Activated T-cell treated with anti-CD3 and anti-CD28 coated beads for 4 hours (primary cell): ENCODE results near the gene AKAP8.

Experiments used
- DNase-seq: peaks from one replicate; pipeline ENCODE4 v3.0.0-alpha.2; 2020

The AKAP8 gene

DNA sequence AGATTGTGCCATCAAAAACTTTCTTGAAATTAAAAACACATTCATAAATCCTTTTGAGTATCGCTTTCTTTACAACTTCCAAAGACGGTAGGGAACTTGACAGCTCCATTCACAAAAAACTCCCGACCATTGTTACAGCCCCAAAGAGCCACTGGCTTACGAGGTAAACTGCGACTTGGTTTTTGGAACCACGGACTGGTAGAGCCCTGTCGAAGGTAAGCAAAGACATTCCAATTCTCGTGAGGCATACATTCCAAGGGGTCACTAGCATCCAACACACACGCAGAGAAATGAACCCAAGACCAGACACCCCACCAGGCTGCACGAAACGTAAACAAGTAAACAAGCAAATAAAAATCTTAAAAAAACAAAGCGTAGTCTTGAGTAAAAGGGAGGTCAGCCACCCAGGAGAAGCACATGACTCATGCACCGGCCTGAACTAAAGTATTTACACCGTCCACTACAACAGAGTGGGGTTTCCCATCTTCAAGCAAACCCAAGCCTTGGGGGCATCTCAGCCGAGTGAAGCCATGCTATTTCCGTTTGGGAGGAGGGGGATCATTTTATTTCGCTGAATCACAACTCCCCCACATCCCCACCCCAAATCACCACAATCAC is 48.7 kb downstream of the AKAP8 start:
- peak; percentile 5 for DNase-seq

DNA sequence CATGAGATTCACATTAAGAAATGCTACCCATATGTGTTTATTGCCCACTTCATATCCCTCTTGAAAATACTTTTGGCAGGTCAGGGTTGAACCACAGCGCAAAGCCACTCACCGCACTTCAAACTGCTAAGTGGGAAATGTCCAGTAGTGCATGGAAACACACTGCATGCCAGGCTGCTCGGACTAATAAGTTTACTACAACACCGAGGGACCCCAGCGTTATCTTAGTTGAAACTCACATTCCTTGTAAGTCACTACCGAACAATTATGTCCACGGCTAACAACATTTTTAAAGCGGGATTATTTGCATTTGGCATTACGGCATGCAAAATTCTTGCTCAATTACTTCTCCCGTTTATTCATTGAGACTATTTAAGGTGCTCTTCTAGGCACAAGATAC is 51.3 kb downstream of the AKAP8 start:
- no peak for DNase-seq

DNA sequence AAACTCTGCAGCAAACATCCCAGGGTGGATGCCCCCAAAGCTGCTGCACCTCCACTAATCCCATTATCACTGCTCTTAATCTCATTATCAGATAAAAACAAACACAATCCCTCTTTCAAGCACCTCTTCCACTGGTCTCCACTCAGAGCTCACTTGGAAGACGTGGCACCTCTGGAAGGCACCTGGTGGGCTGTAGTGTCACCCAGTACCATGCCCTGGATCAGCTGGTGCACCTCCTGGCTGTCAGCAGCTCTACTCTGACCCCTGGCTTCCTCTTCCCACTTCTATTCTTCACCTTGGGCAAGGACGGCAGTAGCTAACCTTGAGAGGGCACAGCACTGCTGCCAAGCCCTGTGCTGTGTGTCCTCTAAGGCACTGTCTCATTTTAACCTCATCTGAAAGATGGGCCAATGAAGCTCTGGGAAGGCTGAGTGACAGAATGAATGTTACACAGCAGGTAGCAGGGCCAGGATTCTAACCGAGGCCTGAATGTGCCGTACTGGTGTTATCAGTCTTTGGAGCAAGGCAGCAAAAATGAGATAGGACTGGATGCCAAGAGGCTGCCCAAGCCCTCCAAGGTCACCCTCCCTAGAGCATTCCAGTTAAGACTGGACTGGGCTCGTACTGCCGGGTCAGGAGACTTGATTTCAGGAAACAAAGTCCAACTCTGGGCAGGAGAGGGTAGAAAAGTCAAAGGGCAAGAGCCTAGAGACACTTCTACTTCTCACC is 54.6 kb downstream of the AKAP8 start:
- DNase-seq = no peak

DNA sequence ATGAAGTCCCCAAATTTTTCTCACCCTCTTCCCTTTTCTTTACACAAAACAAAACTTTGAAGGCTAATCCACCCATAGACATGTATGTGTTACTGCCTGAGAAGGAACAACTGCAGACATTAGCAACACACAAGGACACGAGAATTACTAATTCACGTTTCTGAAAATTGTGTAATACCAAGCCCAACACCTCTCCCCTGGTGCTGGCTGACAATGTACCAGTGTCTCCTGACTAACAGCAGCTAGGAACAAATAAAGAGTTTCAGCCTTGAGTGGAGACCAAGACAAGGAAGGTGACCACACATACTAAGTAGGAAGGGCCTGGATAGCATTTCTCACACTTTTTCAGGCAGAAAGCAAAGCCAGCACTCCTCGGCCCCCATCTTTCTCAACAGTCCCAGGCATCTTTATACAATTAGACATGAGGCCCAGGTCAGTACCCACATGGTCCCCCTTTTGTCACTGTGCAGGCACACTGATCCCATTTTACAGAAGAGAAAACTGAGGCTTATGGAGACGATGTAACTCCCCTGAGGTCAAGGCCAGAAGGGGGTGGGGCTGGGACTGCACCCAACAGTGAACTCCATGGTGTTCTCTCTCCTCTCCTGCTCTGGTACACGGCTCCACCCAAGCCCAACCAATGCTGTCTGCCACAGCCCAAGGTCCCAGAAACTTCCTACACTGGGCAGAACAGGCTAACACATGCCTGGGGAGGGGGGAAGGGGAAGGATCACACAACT is 55.9 kb downstream of the AKAP8 start:
- no peak for DNase-seq

DNA sequence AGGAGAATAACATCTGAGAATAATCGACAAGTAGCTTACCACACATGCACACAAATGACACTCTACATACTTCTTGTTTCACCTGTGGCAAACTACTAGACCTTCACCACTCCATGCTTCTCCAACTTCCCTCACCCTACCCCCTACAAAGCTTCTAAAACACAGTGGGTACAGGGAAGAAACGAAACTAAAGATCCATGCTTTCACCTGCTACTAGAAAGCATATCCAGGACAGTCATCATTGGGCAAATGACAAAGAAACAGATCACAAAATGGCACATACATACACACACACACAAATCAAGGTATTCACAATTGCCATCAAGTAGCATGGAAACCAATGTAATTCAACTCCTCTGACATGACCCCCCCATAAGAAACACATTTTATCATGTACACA is 57.8 kb downstream of the AKAP8 start:
- DNase-seq = no peak

DNA sequence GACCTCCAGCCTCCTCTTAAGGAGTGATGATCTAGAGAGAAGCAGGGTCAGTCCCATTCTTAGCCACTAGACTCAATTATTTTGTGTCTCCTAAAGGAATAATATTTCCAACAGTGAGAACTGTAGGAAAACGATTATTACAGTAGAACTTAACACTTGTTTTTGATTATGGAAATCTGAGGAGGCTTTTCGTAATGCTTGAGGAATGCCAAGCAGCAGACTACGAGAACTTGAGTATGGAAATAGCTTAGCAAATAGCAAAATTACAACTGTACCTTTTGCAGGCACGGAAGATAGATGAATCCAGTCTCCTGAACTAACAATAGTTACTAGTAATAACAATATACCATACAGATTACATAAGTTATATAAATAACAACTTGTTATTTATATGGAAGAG is 59.5 kb downstream of the AKAP8 start:
- no peak for DNase-seq

DNA sequence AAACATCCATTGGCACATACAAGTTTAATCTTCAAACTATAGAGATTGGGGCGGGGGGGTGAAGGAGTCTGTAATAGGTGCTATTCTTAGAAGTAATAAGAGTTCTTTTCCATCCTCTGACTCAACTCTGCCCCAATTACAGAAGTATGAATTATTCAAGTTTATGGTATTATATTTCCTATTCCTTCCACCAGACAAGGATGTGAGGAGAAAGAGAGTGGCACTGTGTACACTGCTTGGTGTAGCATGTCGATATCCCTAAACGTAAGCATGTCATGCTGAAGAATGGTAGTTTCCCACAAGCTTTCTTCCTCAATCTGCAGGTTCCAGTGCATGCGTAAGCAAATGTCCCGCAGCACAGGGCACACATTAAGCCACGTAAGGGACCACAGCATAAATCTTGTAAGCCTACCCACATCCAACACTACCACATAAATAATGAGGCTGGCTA is 61.3 kb downstream of the AKAP8 start:
- no peak for DNase-seq

DNA sequence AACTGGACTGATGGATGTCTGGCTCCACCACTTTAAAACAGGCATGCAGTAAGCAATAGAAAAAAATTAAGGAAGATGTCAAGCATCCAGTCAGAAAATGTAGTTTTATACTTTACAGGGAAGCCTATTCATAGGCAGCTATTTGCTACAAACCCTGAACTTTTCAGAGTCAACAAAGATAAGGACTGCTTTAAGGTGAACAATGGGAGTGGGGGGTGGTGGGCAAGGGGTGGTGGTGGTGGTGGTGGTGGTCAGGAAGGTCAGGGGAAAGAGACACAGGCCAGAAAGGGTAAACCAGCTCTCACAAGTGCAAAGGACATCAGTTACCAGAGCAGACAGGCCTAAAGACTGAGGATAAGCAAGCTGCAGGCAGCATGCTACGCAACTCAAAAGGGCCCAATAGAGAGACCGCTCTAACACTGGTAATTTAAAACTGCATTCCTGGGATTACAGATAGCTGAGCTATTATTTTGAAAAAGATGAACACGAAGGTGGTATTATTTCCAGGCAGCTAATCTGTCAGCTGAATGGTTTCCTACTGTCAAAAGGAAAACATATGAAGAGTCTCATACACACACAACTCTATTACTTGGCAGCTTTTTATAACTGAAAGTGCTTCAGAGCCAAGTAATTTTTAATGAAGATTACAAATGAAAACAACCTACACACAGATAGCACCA is 62.1 kb downstream of the AKAP8 start:
- DNase-seq = no peak

DNA sequence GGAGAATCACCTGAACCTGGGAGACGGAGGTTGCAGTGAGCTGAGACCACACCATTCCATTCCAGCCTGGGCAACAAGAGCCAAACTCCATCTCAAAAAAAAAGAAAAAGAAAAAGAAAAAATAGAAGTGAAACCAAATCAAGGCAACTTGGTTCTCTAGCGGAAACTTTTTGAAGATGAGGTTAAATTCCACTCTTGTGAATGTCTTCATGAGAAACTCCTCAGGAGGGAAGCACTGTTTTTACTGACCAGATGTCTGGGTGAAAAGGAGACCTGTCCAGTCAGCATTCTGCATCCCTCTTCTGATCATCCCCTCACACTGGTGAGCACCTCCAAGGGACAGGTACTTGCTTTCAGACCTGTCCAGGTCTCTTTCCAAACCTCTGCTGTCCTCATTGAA is 63.1 kb downstream of the AKAP8 start:
- no peak for DNase-seq

DNA sequence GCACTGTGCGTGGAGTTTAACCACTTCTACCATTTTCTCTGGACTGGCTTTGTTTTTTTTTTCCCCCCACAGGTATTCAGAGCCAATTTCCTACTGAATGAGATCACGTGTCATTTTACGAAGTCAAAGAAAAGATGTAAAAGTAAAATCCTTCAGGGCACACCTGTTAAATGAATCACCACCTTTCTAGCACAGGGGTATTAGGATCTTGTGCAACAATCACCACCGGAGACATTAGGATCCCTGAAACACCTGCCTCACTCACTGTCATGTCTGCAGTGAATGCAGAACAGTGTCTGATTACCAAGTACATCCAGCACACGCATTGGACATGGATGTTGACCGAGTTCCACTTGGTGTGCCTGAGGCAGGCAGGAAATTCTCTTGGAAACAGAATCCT is 64.5 kb downstream of the AKAP8 start:
- no peak for DNase-seq

DNA sequence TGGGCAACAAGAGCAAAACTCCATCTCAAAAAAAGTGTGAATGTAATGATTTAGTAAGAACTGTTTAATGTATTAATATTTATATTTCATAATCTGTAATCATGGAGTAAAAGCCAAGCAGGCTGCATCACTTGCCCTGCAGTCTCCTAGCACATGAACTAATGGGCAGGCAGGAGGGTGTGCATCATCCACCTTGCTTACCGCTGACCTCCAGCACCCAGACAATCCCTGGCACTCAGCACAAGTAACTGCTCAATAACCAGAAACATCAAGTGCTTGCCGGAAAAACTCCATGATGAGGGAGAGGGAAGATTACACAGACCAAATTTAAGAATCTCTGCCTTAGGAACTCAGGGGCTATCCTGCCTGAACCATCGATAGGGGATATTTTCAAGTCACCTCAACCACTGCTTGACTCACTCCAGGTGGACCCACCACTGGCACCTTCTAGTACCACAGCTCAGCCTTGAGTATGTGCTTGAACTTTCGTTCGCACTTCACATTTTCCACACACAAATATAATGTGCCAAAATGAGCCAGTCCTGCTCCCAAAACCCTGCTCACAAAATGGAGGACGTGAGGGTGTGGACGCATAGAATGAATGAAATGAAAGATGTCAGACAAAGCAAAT is 65.8 kb downstream of the AKAP8 start:
- no peak for DNase-seq

DNA sequence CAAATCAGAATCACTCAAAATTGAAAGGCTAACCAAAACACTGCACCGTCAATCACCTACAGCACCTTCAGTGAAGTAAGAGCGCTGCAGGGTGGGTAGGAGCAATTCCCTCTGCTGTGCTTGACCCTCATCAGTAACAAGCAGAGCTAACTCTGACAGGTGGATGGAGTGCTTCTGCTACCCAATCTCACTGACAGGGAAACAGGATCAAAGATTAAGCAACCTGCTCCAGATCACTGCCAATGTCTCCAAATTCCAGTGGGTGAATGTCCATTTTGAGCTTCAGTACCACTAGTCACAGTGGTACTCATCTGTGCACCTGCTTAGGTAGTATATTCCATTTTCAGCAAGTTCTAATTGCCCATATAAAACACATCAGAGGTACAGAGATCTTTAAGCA is 72.4 kb downstream of the AKAP8 start:
- no peak for DNase-seq

DNA sequence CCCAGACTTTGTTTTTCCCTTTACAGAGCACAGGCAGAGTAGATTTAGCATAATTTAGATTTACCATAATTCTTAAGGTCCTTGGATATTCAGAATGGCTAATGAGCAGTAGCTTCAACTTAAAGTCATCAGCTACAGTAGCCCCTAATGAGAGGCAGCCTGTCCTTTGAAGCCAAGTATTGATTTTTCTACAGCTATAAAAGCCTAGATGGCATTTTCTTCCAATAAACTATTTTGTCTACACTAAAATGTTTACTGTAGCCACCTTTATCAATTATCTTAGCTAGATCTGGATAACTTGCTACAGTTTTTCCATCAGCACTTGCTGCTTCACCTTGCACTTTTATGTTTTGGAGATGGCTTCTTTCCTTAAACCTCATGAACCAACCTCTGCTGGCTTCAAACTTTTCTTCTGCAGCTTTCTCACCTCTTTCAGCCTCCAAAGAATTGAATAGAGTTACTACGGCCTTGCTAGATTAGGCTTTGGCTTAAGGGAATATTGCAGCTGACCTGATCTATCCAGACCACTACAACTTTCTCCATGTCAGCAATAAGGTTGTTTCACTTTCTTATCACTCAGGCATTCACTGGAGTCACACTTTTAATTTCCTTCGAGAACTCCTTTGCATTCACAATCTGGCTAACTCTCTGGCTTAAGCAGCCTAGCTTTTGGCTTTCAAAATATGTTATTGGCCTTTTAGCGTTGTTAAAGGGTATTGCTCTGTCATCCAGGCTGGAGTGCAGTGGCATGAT is 73.8 kb downstream of the AKAP8 start:
- DNase-seq = no peak

DNA sequence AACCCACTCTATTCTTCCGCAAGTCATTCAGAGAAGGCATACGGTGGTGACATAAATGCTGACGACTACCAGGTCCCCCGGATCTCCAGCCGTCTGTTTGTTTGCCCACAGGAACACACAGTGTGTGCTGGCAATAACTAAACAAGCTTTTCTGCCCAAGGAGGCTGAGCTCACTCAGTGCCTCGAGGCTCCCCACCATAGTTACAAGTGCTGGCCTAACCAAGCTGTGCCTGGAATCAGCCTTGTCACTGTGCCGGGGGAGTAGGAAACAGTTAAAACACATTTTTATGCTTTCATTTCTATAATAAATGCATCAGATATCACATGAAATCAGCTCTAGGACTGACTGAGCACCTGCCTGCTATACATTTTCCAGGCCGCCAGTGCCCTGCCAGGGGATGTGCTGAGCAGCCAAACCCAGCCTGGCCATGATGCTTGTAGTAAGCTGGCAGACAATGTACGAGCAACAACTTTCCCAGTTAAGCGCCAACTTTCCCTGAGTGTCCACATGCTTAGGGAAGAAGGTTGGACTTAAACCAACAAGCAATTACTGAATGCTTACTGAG is 75.4 kb downstream of the AKAP8 start:
- DNase-seq = no peak
